H1 (cell line): Measurements from ENCODE around the gene ESRP2. TPM values are rescaled to one million over a fixed set of nuclear protein-coding genes. Genes with fewer than 3 reads are reported as not detected.

ENCODE experiments used
- CTCF ChIA-PET: fragments of 300-600 bp; sonication (Branson Sonifier 250); formaldehyde crosslinking; loops from one replicate; lab custom pipeline; 2021; ENCODE audit not compliant: partially characterized antibody; lab: Charles Lee
- POLR2A ChIA-PET: fragments of 300-600 bp; sonication (Branson Sonifier 250); formaldehyde crosslinking; loops from one replicate; lab custom pipeline; 2021; ENCODE audit warnings: inconsistent platforms; ENCODE audit not compliant: partially characterized antibody; lab: Charles Lee
- DNase-seq, 2 experiments: peaks; one replicate each; pipeline versions ENCODE4 v3.0.0 to v3.0.0-alpha.2; 2010 to 2022; ENCODE audit warnings: low spot score in 2 of 2, low read depth in 1 of 2, mixed read lengths in 1 of 2
- FAIRE-seq: peaks from 2 replicates; lab custom pipeline; 2011; peaks lifted over from hg19 to GRCh38; lab: Jason Lieb, UNC
- H2AFZ ChIP-seq: 2 replicates; pipeline ENCODE4 v1.8.1; 2012; ENCODE audit warnings: low read length, inconsistent platforms
- H2AK5ac ChIP-seq: 2 replicates; pipeline ENCODE4 v1.6.1; 2013; ENCODE audit warnings: low read depth, low read length
- H2BK120ac ChIP-seq: replicated peaks from 2 replicates; pipeline ENCODE3; 2013; ENCODE audit warnings: low read depth, low read length, inconsistent platforms
- H2BK12ac ChIP-seq: 2 replicates; pipeline ENCODE4 v1.6.1; 2013; ENCODE audit warnings: low read depth, low read length
- H2BK15ac ChIP-seq: 2 replicates; pipeline ENCODE4 v1.6.1; 2013; ENCODE audit warnings: low read length
- H2BK20ac ChIP-seq: 2 replicates; pipeline ENCODE4 v1.6.1; 2013; ENCODE audit warnings: low read length
- H2BK5ac ChIP-seq: 2 replicates; pipeline ENCODE4 v1.6.1; 2013; ENCODE audit warnings: low read depth, low read length
- H3K14ac ChIP-seq: 2 replicates; pipeline ENCODE4 v1.6.1; 2013; ENCODE audit warnings: inconsistent platforms; ENCODE audit not compliant: insufficient read length
- H3K18ac ChIP-seq: 2 replicates; pipeline ENCODE4 v1.6.1; 2013; ENCODE audit warnings: low read length; ENCODE audit errors: extremely low read depth
- H3K23ac ChIP-seq: 2 replicates; pipeline ENCODE4 v1.6.1; 2013; ENCODE audit warnings: inconsistent platforms; ENCODE audit not compliant: insufficient read length
- H3K23me2 ChIP-seq: 2 replicates; pipeline ENCODE4 v1.6.1; 2013; ENCODE audit warnings: low read depth, low read length
- H3K27ac ChIP-seq: 2 replicates; pipeline ENCODE4 v1.6.1; 2011; ENCODE audit warnings: low read depth, low read length, inconsistent platforms
- H3K27me3 ChIP-seq, 4 experiments: replicated peaks in 1 of 4; 1 replicate in 1 of 4; 2 replicates in 3 of 4; pipeline versions ENCODE4 v1.6.1 to v1.8.1; 2011 to 2013; ENCODE audit warnings: low read length in 3 of 4, mild to moderate bottlenecking in 3 of 4, inconsistent platforms in 2 of 4, mixed read lengths in 2 of 4, moderate library complexity in 1 of 4; ENCODE audit not compliant: control insufficient read depth in 3 of 4, insufficient read depth in 3 of 4; ENCODE audit errors: extremely low read depth in 1 of 4
- H3K36me3 ChIP-seq, 4 experiments: 2 replicates each; pipeline versions ENCODE4 v1.6.1 to v1.8.1; 2011 to 2013; ENCODE audit warnings: mild to moderate bottlenecking in 4 of 4, low read length in 3 of 4, moderate library complexity in 2 of 4, control low read depth in 1 of 4, inconsistent platforms in 1 of 4; ENCODE audit not compliant: insufficient read depth in 4 of 4, control insufficient read depth in 2 of 4
- H3K4ac ChIP-seq: replicated peaks from 2 replicates; pipeline ENCODE3; 2013; ENCODE audit warnings: low read length, low read depth, mixed read lengths, inconsistent platforms; ENCODE audit not compliant: insufficient read length
- H3K4me1 ChIP-seq, 4 experiments: replicated peaks in 1 of 4; 1 replicate in 1 of 4; 2 replicates in 3 of 4; pipeline versions ENCODE4 v1.6.1 to v1.8.1; 2011 to 2013; ENCODE audit warnings: low read length in 3 of 4, inconsistent platforms in 2 of 4, mixed read lengths in 1 of 4; ENCODE audit not compliant: insufficient read depth in 4 of 4, control insufficient read depth in 3 of 4
- H3K4me2 ChIP-seq, 2 experiments: 2 replicates each; pipeline versions ENCODE4 v1.6.1 to v1.8.1; 2011 to 2013; ENCODE audit warnings: low read depth in 2 of 2, low read length in 2 of 2, control low read depth in 1 of 2, inconsistent platforms in 1 of 2, mild to moderate bottlenecking in 1 of 2; ENCODE audit not compliant: insufficient read depth in 1 of 2
- H3K4me3 ChIP-seq, 4 experiments: fragments of 200-600, 300-600 bp in 1 of 4; sonication (generic), shearing (Covaris generic), sonication (Bioruptor Twin) in 1 of 4; 2 replicates each; pipeline versions ENCODE4 v1.5.1 to v1.8.1; 2011 to 2016; ENCODE audit warnings: low read length in 4 of 4, low read depth in 3 of 4, control low read depth in 2 of 4, inconsistent platforms in 2 of 4, mild to moderate bottlenecking in 2 of 4, mixed read lengths in 1 of 4, moderate library complexity in 1 of 4; ENCODE audit not compliant: insufficient read depth in 2 of 4; ENCODE audit errors: extremely low read depth in 1 of 4
- H3K56ac ChIP-seq: replicated peaks from 2 replicates; pipeline ENCODE3; 2013; ENCODE audit warnings: low read depth, mild to moderate bottlenecking, mixed read lengths, low read length, inconsistent platforms; ENCODE audit not compliant: insufficient read length
- H3K79me1 ChIP-seq: 2 replicates; pipeline ENCODE4 v1.6.1; 2013; ENCODE audit warnings: low read depth, low read length, control low read depth
- H3K79me2 ChIP-seq, 2 experiments: 2 replicates each; pipeline versions ENCODE4 v1.6.1 to v1.8.1; 2012 to 2013; ENCODE audit warnings: low read length in 2 of 2, mild to moderate bottlenecking in 2 of 2, inconsistent platforms in 1 of 2; ENCODE audit not compliant: insufficient read depth in 2 of 2, control insufficient read depth in 1 of 2
- H3K9ac ChIP-seq, 4 experiments: replicated peaks in 1 of 4; 1 replicate in 1 of 4; 2 replicates in 3 of 4; pipeline versions ENCODE4 v1.6.1 to v1.8.1; 2011 to 2013; ENCODE audit warnings: low read depth in 3 of 4, low read length in 3 of 4, control low read depth in 2 of 4, mild to moderate bottlenecking in 2 of 4, moderate library complexity in 2 of 4, inconsistent platforms in 1 of 4; ENCODE audit errors: extremely low read depth in 1 of 4
- H3K9me3 ChIP-seq, 2 experiments: 2 replicates each; pipeline versions ENCODE4 v1.6.1 to v1.8.1; 2012 to 2013; ENCODE audit warnings: mild to moderate bottlenecking in 2 of 2, moderate library complexity in 2 of 2, control low read depth in 1 of 2, inconsistent platforms in 1 of 2, low read depth in 1 of 2, low read length in 1 of 2, mixed read lengths in 1 of 2; ENCODE audit not compliant: insufficient read depth in 2 of 2
- H4K20me1 ChIP-seq, 2 experiments: replicated peaks in 1 of 2; 2 replicates each; pipeline versions ENCODE3 to v1.8.1; 2011 to 2013; ENCODE audit warnings: inconsistent platforms in 2 of 2, low read length in 2 of 2, mild to moderate bottlenecking in 1 of 2; ENCODE audit not compliant: insufficient read depth in 2 of 2, control insufficient read depth in 1 of 2
- H4K5ac ChIP-seq: 2 replicates; pipeline ENCODE4 v1.6.1; 2013; ENCODE audit warnings: low read length, low read depth, mixed read lengths, inconsistent platforms; ENCODE audit not compliant: insufficient read length
- H4K8ac ChIP-seq: 2 replicates; pipeline ENCODE4 v1.8.0; 2013; ENCODE audit warnings: mild to moderate bottlenecking, moderate library complexity, low read length, inconsistent platforms; ENCODE audit not compliant: insufficient read depth; ENCODE audit errors: extremely low read depth
- H4K91ac ChIP-seq: replicated peaks from 2 replicates; pipeline ENCODE3; 2013; ENCODE audit warnings: low read length, mixed read lengths, inconsistent platforms; ENCODE audit not compliant: insufficient read length
- ASH2L ChIP-seq: fragments of 200-600, 300-600 bp; sonication (generic); IDR thresholded peaks from one replicate; pipeline ENCODE4 v1.7.1; 2017; ENCODE audit warnings: low read length
- EGR1 ChIP-seq: IDR thresholded peaks from 2 replicates; pipeline ENCODE4 v1.6.1; 2011; ENCODE audit warnings: low read depth, low read length, borderline replicate concordance
- RFX5 ChIP-seq: IDR thresholded peaks from 2 replicates; pipeline ENCODE4 v1.6.1; 2011; ENCODE audit warnings: low read depth, low read length, improper control_type of control experiment, borderline replicate concordance
- SP2 ChIP-seq: IDR thresholded peaks from 2 replicates; pipeline ENCODE4 v1.6.1; 2012; ENCODE audit warnings: mild to moderate bottlenecking, low read length, inconsistent platforms
- SRF ChIP-seq: IDR thresholded peaks from 2 replicates; pipeline ENCODE4 v1.6.1; 2011; ENCODE audit warnings: mild to moderate bottlenecking, low read depth, low read length, moderate library complexity
- TBP ChIP-seq: IDR thresholded peaks from 2 replicates; pipeline ENCODE4 v1.6.1; 2011; ENCODE audit warnings: low read depth, low read length, improper control_type of control experiment
- ZNF274 ChIP-seq: IDR thresholded peaks from 2 replicates; pipeline ENCODE4 v1.7.0; 2012; ENCODE audit warnings: low read length, borderline replicate concordance; ENCODE audit errors: extremely low read depth
- WGBS, 2 experiments: shearing (Covaris generic) in 1 of 2; methylation state at CpG; one replicate each; pipeline versions ENCODE4 v1.1.6 to v1.1.7; 2013 to 2015; ENCODE audit warnings: low lambda C conversion rate in 2 of 2, mixed read lengths in 2 of 2, inconsistent platforms in 1 of 2, low coverage in 1 of 2, missing lambda C conversion rate in 1 of 2; ENCODE audit not compliant: insufficient replicate concordance in 2 of 2, insufficient coverage in 1 of 2, insufficient read length in 1 of 2; ENCODE audit errors: extremely low coverage in 1 of 2, missing lambda C conversion rate in 1 of 2; 5-methylcytosine and 5-hydroxymethylcytosine counted together
- polyA plus RNA-seq, 7 experiments: library from polyadenylated mRNA; depleted of rRNA in 3 of 7; stranded (reverse) in 5 of 7; unstranded in 2 of 7; fragments of >200 nt in 5 of 7; fragments of 200-250 nt in 2 of 7; gene quantifications; 1 replicate in 5 of 7; 2 replicates in 1 of 7; 4 replicates in 1 of 7; pipeline versions ENCODE4 v1.2.1 to v1.2.3, GENCODE V29; 2011 to 2013; ENCODE audit warnings: missing spikeins in 2 of 7, mixed read lengths in 2 of 7
- total RNA-seq: library from RNA; stranded (reverse); fragmentation: NEBNext Ultra II Directional; extraction: Animal tissue kit (Norgen Biotek cat#: 25700); gene quantifications from 2 replicates; pipeline ENCODE4 v1.2.1, GENCODE V29; 2021
- TF ChIP-seq, protein P1 (sequence below): IDR thresholded peaks from 2 replicates; pipeline ENCODE4 v1.6.1; 2011; ENCODE audit warnings: low read depth, mild to moderate bottlenecking, low read length; ENCODE audit not compliant: insufficient read depth
- TF ChIP-seq, protein P2 (sequence below): IDR thresholded peaks from 2 replicates; pipeline ENCODE4 v1.6.1; 2011; ENCODE audit warnings: low read length, improper control_type of control experiment
- TF ChIP-seq, protein P3 (sequence below): IDR thresholded peaks from 2 replicates; pipeline ENCODE4 v1.6.1; 2012; ENCODE audit warnings: inconsistent platforms

Gene ESRP2
- total and polyA plus RNA-seq, 2 of the 8 experiments (the other 6 are each of a cell fraction or from before 2014, with no cell fraction given), result 35.1 to 45.8 TPM

- Histone ChIP-seq H3K4ac (no peak overlapping the region), H3K14ac (no peak overlapping the region), H3K4me3 (no peak overlapping the region), H3K27me3 (peaks cover 0 to 7% (median 0%) of the 10 kb centered on the region in 4 experiments; a peak in 2 of 7 replicates), H4K20me1 (peaks cover 0 to 2% of the 10 kb centered on the region in 2 experiments), H2BK5ac (no peak overlapping the region), H3K36me3 (peaks cover 0 to 4% (median 2%) of the 10 kb centered on the region in 4 experiments; a peak in 5 of 8 replicates), H3K4me2 (no peak overlapping the region), H3K23me2 (no peaks in the 10 kb centered on the region; the same call in 1 of the 2 replicates), H2BK12ac (no peak overlapping the region), H2BK20ac (no peak overlapping the region), H4K8ac (no peak overlapping the region), H4K5ac (no peak overlapping the region), H3K9me3 (no peaks in the 10 kb centered on the region), H4K91ac (no peak overlapping the region), H3K18ac (no peak overlapping the region), H2BK120ac (no peak overlapping the region), H3K23ac (no peak overlapping the region), H3K9ac (no peak overlapping the region), H3K56ac (no peak overlapping the region), H3K79me2 (no peaks in the 10 kb centered on the region), H2AFZ (no peak overlapping the region), H2AK5ac (no peak overlapping the region), H3K27ac (no peak overlapping the region), H2BK15ac (no peak overlapping the region), H3K4me1 (no peaks in the 10 kb centered on the region; a peak in 1 of 7 replicates), H3K79me1 (no peaks in the 10 kb centered on the region)
- FAIRE-seq (no peak), DNase-seq (no peak)
- CTCF ChIA-PET, result interaction anchor here (0.7 to 9.0 kb wide), 10 partner anchors 9 to 96 kb away, joined by 3 to 233 read pairs (median 47); partner anchors contain the start of gene PLA2G15
- POLR2A ChIA-PET, result interaction anchor here (0.5 to 3.1 kb wide), 3 partner anchors 52 to 415 kb away, joined by 3 to 12 read pairs (median 8); partner anchors contain the start of genes PRMT7 and SLC7A6OS
- WGBS, 2 experiments, result 92% methylated on average over 27 of the region's 27 CpGs; no CpG with 5 or more reads in 1 of the 2 experiments
- TF ChIP-seq ZNF274 (no peak), SRF (no peak), ASH2L (no peak), RFX5 (no peak), SP2 (no peak), EGR1 (no peak), TBP (no peak)
- TF ChIP-seq, protein P1, sequence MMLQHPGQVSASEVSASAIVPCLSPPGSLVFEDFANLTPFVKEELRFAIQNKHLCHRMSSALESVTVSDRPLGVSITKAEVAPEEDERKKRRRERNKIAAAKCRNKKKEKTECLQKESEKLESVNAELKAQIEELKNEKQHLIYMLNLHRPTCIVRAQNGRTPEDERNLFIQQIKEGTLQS, result no peak
- TF ChIP-seq, protein P2, sequence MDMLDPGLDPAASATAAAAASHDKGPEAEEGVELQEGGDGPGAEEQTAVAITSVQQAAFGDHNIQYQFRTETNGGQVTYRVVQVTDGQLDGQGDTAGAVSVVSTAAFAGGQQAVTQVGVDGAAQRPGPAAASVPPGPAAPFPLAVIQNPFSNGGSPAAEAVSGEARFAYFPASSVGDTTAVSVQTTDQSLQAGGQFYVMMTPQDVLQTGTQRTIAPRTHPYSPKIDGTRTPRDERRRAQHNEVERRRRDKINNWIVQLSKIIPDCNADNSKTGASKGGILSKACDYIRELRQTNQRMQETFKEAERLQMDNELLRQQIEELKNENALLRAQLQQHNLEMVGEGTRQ, result no peak
- TF ChIP-seq, protein P3, sequence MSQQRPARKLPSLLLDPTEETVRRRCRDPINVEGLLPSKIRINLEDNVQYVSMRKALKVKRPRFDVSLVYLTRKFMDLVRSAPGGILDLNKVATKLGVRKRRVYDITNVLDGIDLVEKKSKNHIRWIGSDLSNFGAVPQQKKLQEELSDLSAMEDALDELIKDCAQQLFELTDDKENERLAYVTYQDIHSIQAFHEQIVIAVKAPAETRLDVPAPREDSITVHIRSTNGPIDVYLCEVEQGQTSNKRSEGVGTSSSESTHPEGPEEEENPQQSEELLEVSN, result no peak
These were observed 23.3 kb upstream of the ESRP2 start for GRCh38 chr16:68259007-68259825.
